Chondrocyte (in vitro differentiated cells): ENCODE measurements around the gene KCNMB1. TPM values are rescaled to one million over a fixed set of nuclear protein-coding genes. Genes with fewer than 3 reads are reported as not detected.
A peak's percentile ranks its signal among the peaks of the same experiment; 100 is the strongest.

Experiments
- DNase-seq: peaks from one replicate; pipeline ENCODE4 v3.0.0; 2021; ENCODE audit warnings: mixed read lengths, low spot score
- H3K27ac Mint-ChIP-seq: one replicate; pipeline ENCODE4 v1.8.0; 2021; ENCODE audit warnings: mild to moderate bottlenecking, moderate library complexity, mixed read lengths; ENCODE audit not compliant: unreplicated experiment
- H3K27me3 Mint-ChIP-seq: 2 replicates; pipeline ENCODE4 v1.8.0; 2021; ENCODE audit warnings: low read depth, mixed read lengths
- H3K36me3 Mint-ChIP-seq: 2 replicates; pipeline ENCODE4 v1.8.0; 2021; ENCODE audit warnings: low read depth, mixed read lengths
- H3K4me1 Mint-ChIP-seq: 2 replicates; pipeline ENCODE4 v1.8.0; 2021; ENCODE audit warnings: low read depth, mild to moderate bottlenecking, mixed read lengths
- H3K4me3 Mint-ChIP-seq: one replicate; pipeline ENCODE4 v1.8.0; 2021; ENCODE audit warnings: mild to moderate bottlenecking, moderate library complexity, mixed read lengths; ENCODE audit not compliant: unreplicated experiment
- H3K9me3 Mint-ChIP-seq: 2 replicates; pipeline ENCODE4 v1.8.0; 2021; ENCODE audit warnings: low read depth, mixed read lengths
- CTCF ChIP-seq: fragments of 200-600 bp; sonication (generic); IDR thresholded peaks from 2 replicates; pipeline ENCODE4 v1.5.0; 2021; ENCODE audit warnings: antibody characterized with exemption, mild to moderate bottlenecking, moderate library complexity
- total RNA-seq: library from RNA; stranded (reverse); gene quantifications from 3 replicates; pipeline ENCODE4 v1.2.1, GENCODE V29; 2021

The KCNMB1 gene
- total RNA-seq, 1 donor from 2014 or later: 23.2 TPM

GRCh38 chr5:170427672-170428236 lies 38.6 kb upstream of the KCNMB1 start:
- Mint-ChIP-seq H3K27me3 (peaks cover 22% of the 10 kb centered on the region), H3K4me3 (no peak overlapping the region), H3K36me3 (peaks cover 1% of the 10 kb centered on the region), H3K27ac (no peak overlapping the region), H3K9me3 (no peaks in the 10 kb centered on the region), H3K4me1 (peaks cover 11% of the 10 kb centered on the region)
- DNase-seq: no peak
- TF ChIP-seq CTCF: no peak

GRCh38 chr5:170426786-170427185 lies 37.6 kb upstream of the KCNMB1 start:
- Mint-ChIP-seq H3K4me3 (no peak overlapping the region), H3K9me3 (no peaks in the 10 kb centered on the region), H3K27me3 (peaks cover 27% of the 10 kb centered on the region)

GRCh38 chr5:170426149-170426767 lies 37.1 kb upstream of the KCNMB1 start:
- Mint-ChIP-seq H3K27ac (no peak overlapping the region), H3K4me1 (peaks cover 11% of the 10 kb centered on the region), H3K27me3 (peaks cover 25% of the 10 kb centered on the region), H3K9me3 (no peaks in the 10 kb centered on the region), H3K36me3 (no peaks in the 10 kb centered on the region), H3K4me3 (no peak overlapping the region)
- peak; percentile 19 for TF ChIP-seq CTCF
- no peak for DNase-seq

More at GRCh38 chr5:170426786-170427185, 37.6 kb upstream of the KCNMB1 start:
- no peak for DNase-seq
- Mint-ChIP-seq H3K36me3 (no peaks in the 10 kb centered on the region), H3K27ac (no peak overlapping the region), H3K4me1 (peaks cover 11% of the 10 kb centered on the region)
- TF ChIP-seq CTCF: no peak

GRCh38 chr5:170425731-170426130 lies 36.6 kb upstream of the KCNMB1 start:
- Mint-ChIP-seq H3K4me3 (no peak overlapping the region), H3K4me1 (peaks cover 12% of the 10 kb centered on the region), H3K36me3 (no peaks in the 10 kb centered on the region), H3K27ac (no peak overlapping the region), H3K27me3 (peaks cover 20% of the 10 kb centered on the region), H3K9me3 (no peaks in the 10 kb centered on the region)
- no peak for TF ChIP-seq CTCF
- DNase-seq: peak; percentile 21

- no peak overlapping the region for H3K27ac Mint-ChIP-seq
- no peaks in the 10 kb centered on the region for H3K9me3 Mint-ChIP-seq
- H3K27me3 Mint-ChIP-seq: peaks cover 17% of the 10 kb centered on the region
- DNase-seq: no peak
- TF ChIP-seq CTCF: no peak
- peaks cover 13% of the 10 kb centered on the region for H3K4me1 Mint-ChIP-seq
- H3K4me3 Mint-ChIP-seq: no peak overlapping the region
- H3K36me3 Mint-ChIP-seq: no peaks in the 10 kb centered on the region
Measured at GRCh38 chr5:170424629-170425028, 35.5 kb upstream of the KCNMB1 start.
